Measurements from ENCODE around the gene CD86.

The CD86 gene

GRCh38 chr3:122084799-122085198 lies 29.6 kb downstream of the CD86 start:
- no peak for DNase-seq (ENCODE audit: low read depth)
- in situ Hi-C loops (cut with HindIII; ENCODE audit: low sequenced_read_pairs), result no loop called here
- H3K4me3 ChIP-seq (ENCODE audit: low read depth, low read length), result no peak overlapping the region
- TF ChIP-seq CTCF (IDR thresholded peaks at IDR 0.05; ENCODE audit: low read depth, low read length, missing control alignments), result no peak

- DNase-seq (ENCODE audit: low read depth), result no peak
- no peak for TF ChIP-seq CTCF (IDR thresholded peaks at IDR 0.05; ENCODE audit: low read depth, low read length, missing control alignments)
- no peak overlapping the region for H3K4me3 ChIP-seq (ENCODE audit: low read depth, low read length)
- in situ Hi-C loops (cut with HindIII; ENCODE audit: low sequenced_read_pairs), result no loop called here
Observed at GRCh38 chr3:122085673-122086072, 30.5 kb downstream of the CD86 start.

- in situ Hi-C loops (cut with HindIII; ENCODE audit: low sequenced_read_pairs), result no loop called here
- no peak for TF ChIP-seq CTCF (IDR thresholded peaks at IDR 0.05; ENCODE audit: low read depth, low read length, missing control alignments)
- no peak for DNase-seq (ENCODE audit: low read depth)
- H3K4me3 ChIP-seq (ENCODE audit: low read depth, low read length), result no peak overlapping the region
Observed at GRCh38 chr3:122088531-122088930, 33.4 kb downstream of the CD86 start.

- DNase-seq (ENCODE audit: low read depth), result no peak
- in situ Hi-C loops (cut with HindIII; ENCODE audit: low sequenced_read_pairs), result no loop called here
- no peak overlapping the region for H3K4me3 ChIP-seq (ENCODE audit: low read depth, low read length)
- TF ChIP-seq CTCF (IDR thresholded peaks at IDR 0.05; ENCODE audit: low read depth, low read length, missing control alignments), result no peak
Observed at GRCh38 chr3:122091602-122092295, 36.6 kb downstream of the CD86 start.

GRCh38 chr3:122092460-122093165 lies 37.5 kb downstream of the CD86 start:
- in situ Hi-C loops (cut with HindIII; ENCODE audit: low sequenced_read_pairs), result no loop called here
- no peak overlapping the region for H3K4me3 ChIP-seq (ENCODE audit: low read depth, low read length)
- no peak for DNase-seq (ENCODE audit: low read depth)
- peak; percentile 44 for TF ChIP-seq CTCF (IDR thresholded peaks at IDR 0.05; ENCODE audit: low read depth, low read length, missing control alignments)

GRCh38 chr3:122094125-122094524 lies 39.0 kb downstream of the CD86 start:
- no peak for TF ChIP-seq CTCF (IDR thresholded peaks at IDR 0.05; ENCODE audit: low read depth, low read length, missing control alignments)
- no peak for DNase-seq (ENCODE audit: low read depth)
- no peak overlapping the region for H3K4me3 ChIP-seq (ENCODE audit: low read depth, low read length)
- in situ Hi-C loops (cut with HindIII; ENCODE audit: low sequenced_read_pairs), result no loop called here

All from astrocyte of the cerebellum (primary cell).